H1 (cell line): ENCODE data around the gene SELENOF. TPM values are rescaled to one million over a fixed set of nuclear protein-coding genes. Genes with fewer than 3 reads are reported as not detected.

Experiments
- BRCA1 ChIP-seq: IDR thresholded peaks from 2 replicates; pipeline ENCODE4 v1.6.1; 2012; ENCODE audit warnings: low read depth, low read length, improper control_type of control experiment
- EGR1 ChIP-seq: IDR thresholded peaks from 2 replicates; pipeline ENCODE4 v1.6.1; 2011; ENCODE audit warnings: low read depth, low read length, borderline replicate concordance
- EZH2 ChIP-seq: fragments of 200-600 bp; sonication (generic); IDR thresholded peaks from 2 replicates; pipeline ENCODE4 v1.7.1; 2012; ENCODE audit warnings: low read depth, mild to moderate bottlenecking, moderate library complexity, low read length, inconsistent platforms; ENCODE audit not compliant: severe bottlenecking
- SAP30 ChIP-seq: fragments of 300-600 bp; sonication (generic); IDR thresholded peaks from 2 replicates; pipeline ENCODE4 v1.7.1; 2012; ENCODE audit warnings: low read length, moderate library complexity, mild to moderate bottlenecking, inconsistent platforms; ENCODE audit not compliant: insufficient read depth, insufficient replicate concordance
- polyA plus RNA-seq, 7 experiments: library from polyadenylated mRNA; depleted of rRNA in 3 of 7; stranded (reverse) in 5 of 7; unstranded in 2 of 7; fragments of >200 nt in 5 of 7; fragments of 200-250 nt in 2 of 7; gene quantifications; 1 replicate in 5 of 7; 2 replicates in 1 of 7; 4 replicates in 1 of 7; pipeline versions ENCODE4 v1.2.1 to v1.2.3, GENCODE V29; 2011 to 2013; ENCODE audit warnings: missing spikeins in 2 of 7, mixed read lengths in 2 of 7
- total RNA-seq: library from RNA; stranded (reverse); fragmentation: NEBNext Ultra II Directional; extraction: Animal tissue kit (Norgen Biotek cat#: 25700); gene quantifications from 2 replicates; pipeline ENCODE4 v1.2.1, GENCODE V29; 2021
- TF ChIP-seq, protein P1 (sequence below): fragments of 300-600 bp; sonication (generic); IDR thresholded peaks from 2 replicates; pipeline ENCODE4 v1.7.1; 2012; ENCODE audit warnings: low read length, moderate library complexity, mild to moderate bottlenecking, inconsistent platforms; ENCODE audit not compliant: insufficient replicate concordance

SELENOF gene
- total and polyA plus RNA-seq, 2 of the 8 experiments (the other 6 are each of a cell fraction or from before 2014, with no cell fraction given), result 70.7 to 163 TPM

DNA sequence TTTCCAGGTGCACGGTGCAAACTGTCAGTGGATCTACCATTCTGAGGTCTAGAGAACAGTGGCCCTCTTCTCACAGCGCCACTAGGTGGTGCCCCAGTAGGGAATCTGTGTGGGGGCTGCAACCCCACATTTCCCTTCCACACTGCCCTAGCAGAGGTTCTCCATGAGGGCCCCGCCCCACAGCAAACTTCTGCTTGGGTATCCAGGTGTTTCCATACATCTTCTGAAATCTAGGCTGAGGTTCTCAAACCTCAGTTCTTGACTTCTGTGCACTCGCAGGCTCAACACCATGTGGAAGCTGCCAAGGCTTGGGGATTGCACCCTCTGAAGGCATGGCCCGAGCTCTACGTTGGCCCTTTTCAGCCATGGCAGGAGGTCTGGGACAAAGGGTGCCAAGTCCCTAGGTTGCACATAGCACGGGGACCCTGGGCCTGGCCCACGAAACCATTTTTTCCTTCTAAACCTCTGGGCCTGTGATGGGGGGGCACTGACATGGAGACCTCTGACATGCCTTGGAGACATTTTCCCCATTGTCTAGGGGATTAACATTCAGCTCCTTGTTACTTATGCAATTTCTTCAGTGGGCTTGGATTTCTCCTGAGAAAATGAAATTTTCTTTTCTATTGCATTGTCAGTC lies 10.5 kb upstream of the SELENOF start (continued):
- TF ChIP-seq, protein P1, sequence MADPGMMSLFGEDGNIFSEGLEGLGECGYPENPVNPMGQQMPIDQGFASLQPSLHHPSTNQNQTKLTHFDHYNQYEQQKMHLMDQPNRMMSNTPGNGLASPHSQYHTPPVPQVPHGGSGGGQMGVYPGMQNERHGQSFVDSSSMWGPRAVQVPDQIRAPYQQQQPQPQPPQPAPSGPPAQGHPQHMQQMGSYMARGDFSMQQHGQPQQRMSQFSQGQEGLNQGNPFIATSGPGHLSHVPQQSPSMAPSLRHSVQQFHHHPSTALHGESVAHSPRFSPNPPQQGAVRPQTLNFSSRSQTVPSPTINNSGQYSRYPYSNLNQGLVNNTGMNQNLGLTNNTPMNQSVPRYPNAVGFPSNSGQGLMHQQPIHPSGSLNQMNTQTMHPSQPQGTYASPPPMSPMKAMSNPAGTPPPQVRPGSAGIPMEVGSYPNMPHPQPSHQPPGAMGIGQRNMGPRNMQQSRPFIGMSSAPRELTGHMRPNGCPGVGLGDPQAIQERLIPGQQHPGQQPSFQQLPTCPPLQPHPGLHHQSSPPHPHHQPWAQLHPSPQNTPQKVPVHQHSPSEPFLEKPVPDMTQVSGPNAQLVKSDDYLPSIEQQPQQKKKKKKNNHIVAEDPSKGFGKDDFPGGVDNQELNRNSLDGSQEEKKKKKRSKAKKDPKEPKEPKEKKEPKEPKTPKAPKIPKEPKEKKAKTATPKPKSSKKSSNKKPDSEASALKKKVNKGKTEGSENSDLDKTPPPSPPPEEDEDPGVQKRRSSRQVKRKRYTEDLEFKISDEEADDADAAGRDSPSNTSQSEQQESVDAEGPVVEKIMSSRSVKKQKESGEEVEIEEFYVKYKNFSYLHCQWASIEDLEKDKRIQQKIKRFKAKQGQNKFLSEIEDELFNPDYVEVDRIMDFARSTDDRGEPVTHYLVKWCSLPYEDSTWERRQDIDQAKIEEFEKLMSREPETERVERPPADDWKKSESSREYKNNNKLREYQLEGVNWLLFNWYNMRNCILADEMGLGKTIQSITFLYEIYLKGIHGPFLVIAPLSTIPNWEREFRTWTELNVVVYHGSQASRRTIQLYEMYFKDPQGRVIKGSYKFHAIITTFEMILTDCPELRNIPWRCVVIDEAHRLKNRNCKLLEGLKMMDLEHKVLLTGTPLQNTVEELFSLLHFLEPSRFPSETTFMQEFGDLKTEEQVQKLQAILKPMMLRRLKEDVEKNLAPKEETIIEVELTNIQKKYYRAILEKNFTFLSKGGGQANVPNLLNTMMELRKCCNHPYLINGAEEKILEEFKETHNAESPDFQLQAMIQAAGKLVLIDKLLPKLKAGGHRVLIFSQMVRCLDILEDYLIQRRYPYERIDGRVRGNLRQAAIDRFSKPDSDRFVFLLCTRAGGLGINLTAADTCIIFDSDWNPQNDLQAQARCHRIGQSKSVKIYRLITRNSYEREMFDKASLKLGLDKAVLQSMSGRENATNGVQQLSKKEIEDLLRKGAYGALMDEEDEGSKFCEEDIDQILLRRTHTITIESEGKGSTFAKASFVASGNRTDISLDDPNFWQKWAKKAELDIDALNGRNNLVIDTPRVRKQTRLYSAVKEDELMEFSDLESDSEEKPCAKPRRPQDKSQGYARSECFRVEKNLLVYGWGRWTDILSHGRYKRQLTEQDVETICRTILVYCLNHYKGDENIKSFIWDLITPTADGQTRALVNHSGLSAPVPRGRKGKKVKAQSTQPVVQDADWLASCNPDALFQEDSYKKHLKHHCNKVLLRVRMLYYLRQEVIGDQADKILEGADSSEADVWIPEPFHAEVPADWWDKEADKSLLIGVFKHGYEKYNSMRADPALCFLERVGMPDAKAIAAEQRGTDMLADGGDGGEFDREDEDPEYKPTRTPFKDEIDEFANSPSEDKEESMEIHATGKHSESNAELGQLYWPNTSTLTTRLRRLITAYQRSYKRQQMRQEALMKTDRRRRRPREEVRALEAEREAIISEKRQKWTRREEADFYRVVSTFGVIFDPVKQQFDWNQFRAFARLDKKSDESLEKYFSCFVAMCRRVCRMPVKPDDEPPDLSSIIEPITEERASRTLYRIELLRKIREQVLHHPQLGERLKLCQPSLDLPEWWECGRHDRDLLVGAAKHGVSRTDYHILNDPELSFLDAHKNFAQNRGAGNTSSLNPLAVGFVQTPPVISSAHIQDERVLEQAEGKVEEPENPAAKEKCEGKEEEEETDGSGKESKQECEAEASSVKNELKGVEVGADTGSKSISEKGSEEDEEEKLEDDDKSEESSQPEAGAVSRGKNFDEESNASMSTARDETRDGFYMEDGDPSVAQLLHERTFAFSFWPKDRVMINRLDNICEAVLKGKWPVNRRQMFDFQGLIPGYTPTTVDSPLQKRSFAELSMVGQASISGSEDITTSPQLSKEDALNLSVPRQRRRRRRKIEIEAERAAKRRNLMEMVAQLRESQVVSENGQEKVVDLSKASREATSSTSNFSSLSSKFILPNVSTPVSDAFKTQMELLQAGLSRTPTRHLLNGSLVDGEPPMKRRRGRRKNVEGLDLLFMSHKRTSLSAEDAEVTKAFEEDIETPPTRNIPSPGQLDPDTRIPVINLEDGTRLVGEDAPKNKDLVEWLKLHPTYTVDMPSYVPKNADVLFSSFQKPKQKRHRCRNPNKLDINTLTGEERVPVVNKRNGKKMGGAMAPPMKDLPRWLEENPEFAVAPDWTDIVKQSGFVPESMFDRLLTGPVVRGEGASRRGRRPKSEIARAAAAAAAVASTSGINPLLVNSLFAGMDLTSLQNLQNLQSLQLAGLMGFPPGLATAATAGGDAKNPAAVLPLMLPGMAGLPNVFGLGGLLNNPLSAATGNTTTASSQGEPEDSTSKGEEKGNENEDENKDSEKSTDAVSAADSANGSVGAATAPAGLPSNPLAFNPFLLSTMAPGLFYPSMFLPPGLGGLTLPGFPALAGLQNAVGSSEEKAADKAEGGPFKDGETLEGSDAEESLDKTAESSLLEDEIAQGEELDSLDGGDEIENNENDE, result no peak
- TF ChIP-seq EGR1 (no peak), EZH2 (no peak), SAP30 (no peak), BRCA1 (no peak)
